Measurements from ENCODE around the gene PTPRN2.

- TF ChIP-seq, protein P1, sequence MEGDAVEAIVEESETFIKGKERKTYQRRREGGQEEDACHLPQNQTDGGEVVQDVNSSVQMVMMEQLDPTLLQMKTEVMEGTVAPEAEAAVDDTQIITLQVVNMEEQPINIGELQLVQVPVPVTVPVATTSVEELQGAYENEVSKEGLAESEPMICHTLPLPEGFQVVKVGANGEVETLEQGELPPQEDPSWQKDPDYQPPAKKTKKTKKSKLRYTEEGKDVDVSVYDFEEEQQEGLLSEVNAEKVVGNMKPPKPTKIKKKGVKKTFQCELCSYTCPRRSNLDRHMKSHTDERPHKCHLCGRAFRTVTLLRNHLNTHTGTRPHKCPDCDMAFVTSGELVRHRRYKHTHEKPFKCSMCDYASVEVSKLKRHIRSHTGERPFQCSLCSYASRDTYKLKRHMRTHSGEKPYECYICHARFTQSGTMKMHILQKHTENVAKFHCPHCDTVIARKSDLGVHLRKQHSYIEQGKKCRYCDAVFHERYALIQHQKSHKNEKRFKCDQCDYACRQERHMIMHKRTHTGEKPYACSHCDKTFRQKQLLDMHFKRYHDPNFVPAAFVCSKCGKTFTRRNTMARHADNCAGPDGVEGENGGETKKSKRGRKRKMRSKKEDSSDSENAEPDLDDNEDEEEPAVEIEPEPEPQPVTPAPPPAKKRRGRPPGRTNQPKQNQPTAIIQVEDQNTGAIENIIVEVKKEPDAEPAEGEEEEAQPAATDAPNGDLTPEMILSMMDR (IDR thresholded peaks at IDR 0.05): no peak
- TF ChIP-seq POLR2A (IDR thresholded peaks at IDR 0.05) (no peak), EP300 (IDR thresholded peaks at IDR 0.05) (no peak)
Measured at GRCh38 chr7:158358926-158359645, 228.5 kb downstream of the PTPRN2 start.
